OCI-LY3 (cell line): ENCODE measurements around the gene KIR3DL3.
A peak's percentile ranks its signal among the peaks of the same experiment; 100 is the strongest.
"Not testable (repeated sequence)": the region's sequence is repeated elsewhere in the genome, so short reads cannot be mapped to it uniquely, and the experiment has no call there.

ENCODE experiments used
- H2AFZ ChIP-seq: fragments of 200-600, 300-600 bp; shearing (Covaris generic); 2 replicates; pipeline ENCODE4 v1.6.0; 2014; ENCODE audit warnings: antibody characterized with exemption, low read depth, low read length
- H3K27ac ChIP-seq: fragments of 200-600, 300-600 bp; sonication (generic); 2 replicates; pipeline ENCODE4 v1.5.1; 2014; ENCODE audit warnings: mild to moderate bottlenecking, low read length, moderate library complexity, mixed read lengths
- H3K27me3 ChIP-seq: fragments of 200-600, 300-600 bp; sonication (generic); 2 replicates; pipeline ENCODE4 v1.6.1; 2014; ENCODE audit warnings: low read depth, low read length, mixed read lengths
- H3K36me3 ChIP-seq: fragments of 200-600, 300-600 bp; sonication (generic); replicated peaks from 2 replicates; pipeline ENCODE3; 2014; ENCODE audit warnings: low read depth, low read length, mixed read lengths
- H3K4me1 ChIP-seq: fragments of 300-600, 200-600 bp; sonication (generic); 2 replicates; pipeline ENCODE4 v1.6.1; 2014; ENCODE audit warnings: low read length, mixed read lengths
- H3K4me2 ChIP-seq: fragments of 200-600, 300-600 bp; sonication (generic); 2 replicates; pipeline ENCODE4 v1.6.1; 2014; ENCODE audit warnings: low read length, mixed read lengths
- H3K4me3 ChIP-seq: fragments of 300-600, 200-600 bp; sonication (generic); 2 replicates; pipeline ENCODE4 v1.5.1; 2014; ENCODE audit warnings: antibody characterized with exemption, mild to moderate bottlenecking, low read length, moderate library complexity
- H3K79me2 ChIP-seq: fragments of 300-600, 200-600 bp; shearing (Covaris generic); 2 replicates; pipeline ENCODE4 v1.6.1; 2014; ENCODE audit warnings: mild to moderate bottlenecking, low read length, mixed read lengths
- H3K9ac ChIP-seq: fragments of 300-600, 200-600 bp; shearing (Covaris generic); 2 replicates; pipeline ENCODE4 v1.6.0; 2014; ENCODE audit warnings: mild to moderate bottlenecking, low read length, moderate library complexity
- H3K9me3 ChIP-seq: fragments of 200-600, 300-600 bp; shearing (Covaris generic); 2 replicates; pipeline ENCODE4 v1.6.1; 2014; ENCODE audit warnings: low read length, mixed read lengths; ENCODE audit not compliant: insufficient read depth
- H4K20me1 ChIP-seq: fragments of 200-600, 300-600 bp; sonication (generic); 2 replicates; pipeline ENCODE4 v1.6.1; 2016; ENCODE audit warnings: low read length, mixed read lengths; ENCODE audit not compliant: insufficient read depth
- CTCF ChIP-seq: fragments of 200-600, 300-600 bp; sonication (generic); IDR thresholded peaks from 2 replicates; pipeline ENCODE4 v1.5.1; 2014; ENCODE audit warnings: antibody characterized with exemption, low read length, low read depth
- EZH2phosphoT487 ChIP-seq: fragments of 200-600 bp; shearing (Covaris generic); IDR thresholded peaks from 2 replicates; pipeline ENCODE4 v1.6.1; 2018; ENCODE audit warnings: antibody characterized with exemption, mixed run types, low read depth

KIR3DL3 gene

GRCh38 chr19:54729416-54730188, 5.4 kb downstream of the KIR3DL3 start:
- Histone ChIP-seq H2AFZ (no peak overlapping the region), H3K9ac (no peak overlapping the region), H3K4me1 (peaks cover 10% of the 10 kb centered on the region), H3K27me3 (peaks cover 49% of the 10 kb centered on the region), H3K36me3 (no peaks in the 10 kb centered on the region), H4K20me1 (no peaks in the 10 kb centered on the region), H3K79me2 (no peaks in the 10 kb centered on the region), H3K9me3 (no peaks in the 10 kb centered on the region), H3K4me3 (no peak overlapping the region), H3K4me2 (no peak overlapping the region), H3K27ac (no peak overlapping the region)
- no peak for TF ChIP-seq EZH2phosphoT487

GRCh38 chr19:54731191-54731590, 6.9 kb downstream of the KIR3DL3 start:
- no peaks in the 10 kb centered on the region for H4K20me1 ChIP-seq
- H3K9ac ChIP-seq: no peak overlapping the region
- H3K4me1 ChIP-seq: peaks cover 10% of the 10 kb centered on the region
- peaks cover 56% of the 10 kb centered on the region for H3K27me3 ChIP-seq
- H2AFZ ChIP-seq: peak overlapping the region; percentile 22; the same call in 1 of the 2 replicates
- no peaks in the 10 kb centered on the region for H3K9me3 ChIP-seq
- TF ChIP-seq CTCF (no peak), EZH2phosphoT487 (no peak)
- H3K4me2 ChIP-seq: peak overlapping the region; percentile 43
- no peaks in the 10 kb centered on the region for H3K36me3 ChIP-seq
- no peak overlapping the region for H3K27ac ChIP-seq
- H3K79me2 ChIP-seq: no peaks in the 10 kb centered on the region
- H3K4me3 ChIP-seq: peak overlapping the region; percentile 14

GRCh38 chr19:54738306-54738705, 14.1 kb downstream of the KIR3DL3 start, which contains the start of gene KIR2DL3:
Gene KIR2DL3, plus strand, starts transcription at chr19:54738513. Its CDS starts 33 bp downstream, at chr19:54738546.
- H3K9me3 ChIP-seq, H4K20me1 ChIP-seq, H3K79me2 ChIP-seq, H3K4me1 ChIP-seq, H2AFZ ChIP-seq, H3K4me3 ChIP-seq, H3K9ac ChIP-seq, H3K4me2 ChIP-seq, H3K27ac ChIP-seq, H3K36me3 ChIP-seq: not testable (repeated sequence)
- peaks cover 16% of the 10 kb centered on the region for H3K27me3 ChIP-seq

GRCh38 chr19:54738715-54739114, 14.5 kb downstream of the KIR3DL3 start:
- Histone ChIP-seq H3K4me2 (no peak overlapping the region), H4K20me1 (no peaks in the 10 kb centered on the region), H3K36me3 (no peaks in the 10 kb centered on the region), H3K9me3 (no peaks in the 10 kb centered on the region), H3K27ac (no peak overlapping the region), H3K4me1 (no peaks in the 10 kb centered on the region), H3K9ac (no peak overlapping the region), H3K79me2 (no peaks in the 10 kb centered on the region), H2AFZ (no peak overlapping the region), H3K27me3 (peaks cover 12% of the 10 kb centered on the region), H3K4me3 (no peak overlapping the region)
- no peak for TF ChIP-seq CTCF
- TF ChIP-seq EZH2phosphoT487: no peak
